Heart left ventricle (tissue), 13 donors: ENCODE data around the gene CUTA.

Experiments
- POLR2A ChIP-seq, 2 donors: fragments of 450-650 bp; IDR thresholded peaks; one replicate each; pipeline ENCODE4 v1.6.1; 2017; ENCODE audit warnings: antibody characterized with exemption in 2 of 2, mild to moderate bottlenecking in 2 of 2, moderate library complexity in 2 of 2
- TF ChIP-seq, protein P1 (sequence below), 12 donors: fragments of 200-600 bp; sonication (generic) in 4 of 12; IDR thresholded peaks; one replicate each; pipeline versions ENCODE4 v1.5.0 to v1.8.0; 2018 to 2022; ENCODE audit warnings: antibody characterized with exemption in 12 of 12, mild to moderate bottlenecking in 5 of 12
- donor health status: ischemic (EF 13 %, LVEDD 7.1; RV severe dilation, severe dysfunction).
- donor health status: DM: no; HTN: yes; CAD: no.
- donor health status: DM: no; HTN: no; CAD: no.
- donor health status: ischemic (EF 25% LVEDD 6.9; RV normal size, moderate dysfunction).
- donor health status: ischemic (EF 25% LVEDD 5.7; RV mildly dilated, moderate dysfunction).
- donor health status: ischemic (EF 35%, LVEDD 5.7; RV mildly dilated, moderate dysfunction).
- donor health status: nonischemic (EF 11% LVEDD 7.7; RV severe dilation, severe dysfunction).
- donor health status: DM: yes; HTN: yes; CAD: no.
- donor health status: PGD.
- donor health status: ischemic (EF 29% LVEDD 5.4; RV normal size, mild dysfunction).
- donor health status: nonischemic (EF 23%, LVEDD 6.1; RV moderate dilation, normal function).

DNA sequence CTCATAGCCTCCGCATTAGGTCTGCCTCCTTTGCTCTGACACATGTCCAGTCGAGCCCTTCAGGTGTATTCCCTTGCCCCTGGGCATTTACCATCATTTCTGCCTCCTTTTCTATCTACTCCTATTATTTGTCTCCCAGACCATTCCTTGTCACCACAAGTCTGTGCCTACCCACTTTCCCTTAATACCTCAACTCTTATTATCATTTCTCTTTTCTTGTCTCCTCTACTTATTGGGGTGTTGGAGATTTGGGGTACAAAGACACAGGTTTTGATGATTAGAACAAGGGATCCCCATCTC, 3.4 kb upstream of the CUTA start:
- no peak for TF ChIP-seq POLR2A (IDR thresholded peaks at IDR 0.05)
- TF ChIP-seq, protein P1, sequence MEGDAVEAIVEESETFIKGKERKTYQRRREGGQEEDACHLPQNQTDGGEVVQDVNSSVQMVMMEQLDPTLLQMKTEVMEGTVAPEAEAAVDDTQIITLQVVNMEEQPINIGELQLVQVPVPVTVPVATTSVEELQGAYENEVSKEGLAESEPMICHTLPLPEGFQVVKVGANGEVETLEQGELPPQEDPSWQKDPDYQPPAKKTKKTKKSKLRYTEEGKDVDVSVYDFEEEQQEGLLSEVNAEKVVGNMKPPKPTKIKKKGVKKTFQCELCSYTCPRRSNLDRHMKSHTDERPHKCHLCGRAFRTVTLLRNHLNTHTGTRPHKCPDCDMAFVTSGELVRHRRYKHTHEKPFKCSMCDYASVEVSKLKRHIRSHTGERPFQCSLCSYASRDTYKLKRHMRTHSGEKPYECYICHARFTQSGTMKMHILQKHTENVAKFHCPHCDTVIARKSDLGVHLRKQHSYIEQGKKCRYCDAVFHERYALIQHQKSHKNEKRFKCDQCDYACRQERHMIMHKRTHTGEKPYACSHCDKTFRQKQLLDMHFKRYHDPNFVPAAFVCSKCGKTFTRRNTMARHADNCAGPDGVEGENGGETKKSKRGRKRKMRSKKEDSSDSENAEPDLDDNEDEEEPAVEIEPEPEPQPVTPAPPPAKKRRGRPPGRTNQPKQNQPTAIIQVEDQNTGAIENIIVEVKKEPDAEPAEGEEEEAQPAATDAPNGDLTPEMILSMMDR (IDR thresholded peaks at IDR 0.05) = no peak
